ENCODE measurements around the gene SLC9A9. TPM values are rescaled to one million over a fixed set of nuclear protein-coding genes. Genes with fewer than 3 reads are reported as not detected.
"Not testable (repeated sequence)": the region's sequence is repeated elsewhere in the genome, so short reads cannot be mapped to it uniquely, and the experiment has no call there.

SLC9A9 gene
- polyA plus RNA-seq, 12 donors, result 9.4 to 16.5 (median 11.6) TPM; not detected in 1

DNA sequence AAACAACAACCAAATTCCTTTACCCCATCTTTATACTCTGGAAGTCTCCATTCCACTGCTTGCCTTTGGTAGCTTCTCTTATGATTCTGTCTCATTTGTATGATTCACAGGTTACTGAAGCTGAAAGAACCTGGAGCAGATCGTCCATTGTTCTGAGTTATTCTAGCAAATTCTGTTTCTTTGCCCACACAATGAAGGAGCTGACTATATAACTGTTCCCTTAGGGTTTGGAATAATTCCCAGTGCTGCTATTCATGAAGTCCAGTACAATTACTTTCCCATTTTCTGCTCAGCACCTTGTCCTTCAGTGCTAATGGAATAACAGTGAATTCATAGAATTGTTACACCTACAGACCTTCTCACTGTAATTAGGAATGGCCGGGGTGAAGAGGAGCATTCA lies 560.9 kb downstream of the SLC9A9 start:
- DNase-seq, result no peak

DNA sequence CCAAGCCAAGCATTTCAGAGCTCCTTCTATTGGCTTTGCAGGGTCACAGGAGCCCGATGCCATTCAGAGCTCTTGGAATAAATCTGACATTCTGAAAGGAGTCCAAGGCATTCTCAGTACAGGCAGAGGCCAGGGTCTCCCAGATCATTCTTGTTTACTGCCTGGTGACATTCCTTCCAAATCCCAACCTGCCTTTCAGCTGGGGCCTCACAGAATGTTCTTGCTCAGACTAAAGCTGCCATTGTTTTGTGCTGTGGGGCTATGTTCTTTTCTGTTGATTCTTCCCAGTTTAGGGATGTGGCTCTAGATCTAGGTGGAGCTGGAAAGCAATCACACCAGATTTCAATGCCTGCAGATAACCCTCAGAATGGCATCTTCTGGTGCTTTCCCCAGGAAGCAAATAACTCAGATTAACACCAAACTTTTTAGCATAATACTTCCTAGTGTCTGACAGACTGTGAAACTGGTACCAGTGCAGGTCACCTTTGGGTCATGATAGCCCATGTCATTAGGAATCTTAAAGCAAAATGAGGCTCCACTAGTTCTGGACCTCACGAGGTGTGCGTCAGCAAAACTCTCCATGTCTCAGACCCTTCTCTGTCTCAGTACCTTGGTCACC lies 561.8 kb downstream of the SLC9A9 start:
- no peak for DNase-seq

DNA sequence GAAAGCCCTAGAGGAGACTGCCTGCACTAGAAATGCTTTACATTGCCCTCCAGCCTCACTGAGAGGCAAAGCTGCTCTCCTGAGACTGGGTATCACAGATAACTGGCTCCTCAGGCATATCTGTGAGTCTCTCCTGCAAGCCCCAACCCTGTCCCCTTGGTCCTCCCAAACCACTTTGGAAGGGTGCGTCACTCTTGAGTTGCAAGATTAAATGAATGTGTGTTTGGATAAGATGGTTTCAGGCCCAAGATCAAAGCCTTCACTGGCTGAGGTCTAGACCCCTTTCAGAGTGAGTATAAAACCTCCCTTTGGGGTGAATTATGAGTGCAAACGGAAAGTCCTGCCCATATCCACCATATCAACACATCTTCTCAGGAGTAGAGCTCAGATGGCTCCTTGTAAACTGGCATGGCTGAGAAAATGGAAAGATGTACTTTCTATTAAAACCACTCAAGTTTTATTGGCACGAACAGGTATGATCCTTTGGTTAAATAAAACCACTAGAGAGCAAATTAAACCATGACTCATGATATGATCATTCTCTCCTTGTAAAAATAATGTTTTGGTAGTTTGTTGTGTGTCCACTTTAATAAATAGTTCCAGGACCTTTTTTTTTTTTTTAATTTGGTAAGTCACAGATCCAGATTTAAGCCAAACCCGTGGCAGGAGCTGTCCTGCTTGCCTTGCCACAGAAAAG lies 564.7 kb downstream of the SLC9A9 start:
- no peak for DNase-seq

DNA sequence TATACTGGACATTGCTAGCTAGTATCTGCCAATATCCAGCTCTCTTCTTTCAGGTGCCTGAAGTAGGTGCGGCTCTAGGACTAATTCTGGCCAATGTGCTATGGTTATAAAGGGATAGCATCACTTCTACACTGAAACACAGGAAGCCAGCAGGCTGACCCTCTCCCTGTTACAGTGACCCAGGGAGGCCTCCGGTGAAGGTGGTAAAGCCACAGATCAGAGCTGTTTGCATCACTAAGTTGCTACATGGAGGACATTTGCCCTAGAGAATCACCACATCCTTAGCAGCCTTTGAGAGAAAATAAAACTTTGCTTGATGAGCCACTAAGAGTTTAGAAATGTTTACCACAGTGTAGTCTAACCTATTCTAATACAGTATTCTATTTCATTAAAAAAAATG lies 567.3 kb downstream of the SLC9A9 start:
- DNase-seq, result no peak

DNA sequence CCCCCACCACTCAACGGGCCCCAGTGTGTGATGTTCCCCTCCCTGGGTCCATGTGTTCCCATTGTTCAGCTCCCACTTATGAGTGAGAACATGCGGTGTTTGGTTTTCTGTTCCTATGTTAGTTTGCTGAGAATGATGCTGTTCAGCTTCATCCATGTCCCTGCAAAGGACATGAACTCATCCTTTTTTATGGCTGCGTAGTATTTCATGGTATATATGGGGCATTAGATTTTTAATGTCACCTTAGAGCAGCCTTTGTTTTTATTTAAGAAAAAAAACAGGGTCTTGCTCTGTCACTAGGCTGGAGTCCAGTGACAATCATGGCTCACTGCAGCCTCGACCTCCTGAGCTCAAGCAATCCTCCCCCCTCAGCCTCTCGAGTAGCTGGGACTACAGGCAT lies 568.7 kb downstream of the SLC9A9 start:
- DNase-seq, result not testable (repeated sequence)

DNA sequence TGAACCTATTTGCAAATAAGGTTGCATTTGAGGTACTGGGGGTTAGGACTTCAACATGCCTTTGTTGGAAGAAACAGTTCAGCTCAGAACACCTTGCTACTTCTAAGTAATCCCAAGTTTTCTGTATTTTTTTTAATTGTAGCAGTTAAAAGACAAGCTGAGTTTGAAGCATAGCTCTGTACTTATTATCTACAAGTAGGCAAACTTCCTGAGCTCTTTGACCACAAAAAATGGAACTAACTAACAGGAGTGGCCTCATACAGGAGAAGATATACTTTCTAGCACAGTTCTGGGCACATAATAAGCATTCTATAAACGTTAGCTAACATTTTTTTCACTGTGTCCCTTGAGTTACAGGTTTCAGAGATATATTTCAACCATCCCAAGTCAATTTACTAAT lies 569.5 kb downstream of the SLC9A9 start:
- DNase-seq, result no peak

DNA sequence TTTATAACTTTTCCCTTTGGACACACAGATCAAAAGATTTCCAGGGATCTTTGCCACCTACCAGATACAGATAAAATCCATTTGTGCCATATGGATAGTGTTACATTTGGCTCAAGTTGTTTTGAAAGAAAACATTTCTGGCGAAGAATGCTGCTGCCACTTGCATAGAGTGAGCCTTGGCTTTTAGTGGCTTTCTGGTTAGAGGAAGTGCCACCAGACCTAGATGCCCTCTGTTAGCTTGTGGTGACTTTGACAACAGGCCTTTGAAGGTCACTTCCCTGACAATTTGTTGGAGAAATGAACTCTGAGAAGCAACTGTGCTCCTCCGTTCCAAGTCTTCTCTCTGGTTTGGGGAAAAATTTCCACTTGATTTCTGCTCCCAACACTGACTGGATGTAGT lies 570.7 kb downstream of the SLC9A9 start:
- no peak for DNase-seq

- DNase-seq, result no peak
Measured at GRCh38 chr3:143276592-143276991, 571.7 kb downstream of the SLC9A9 start.

DNA sequence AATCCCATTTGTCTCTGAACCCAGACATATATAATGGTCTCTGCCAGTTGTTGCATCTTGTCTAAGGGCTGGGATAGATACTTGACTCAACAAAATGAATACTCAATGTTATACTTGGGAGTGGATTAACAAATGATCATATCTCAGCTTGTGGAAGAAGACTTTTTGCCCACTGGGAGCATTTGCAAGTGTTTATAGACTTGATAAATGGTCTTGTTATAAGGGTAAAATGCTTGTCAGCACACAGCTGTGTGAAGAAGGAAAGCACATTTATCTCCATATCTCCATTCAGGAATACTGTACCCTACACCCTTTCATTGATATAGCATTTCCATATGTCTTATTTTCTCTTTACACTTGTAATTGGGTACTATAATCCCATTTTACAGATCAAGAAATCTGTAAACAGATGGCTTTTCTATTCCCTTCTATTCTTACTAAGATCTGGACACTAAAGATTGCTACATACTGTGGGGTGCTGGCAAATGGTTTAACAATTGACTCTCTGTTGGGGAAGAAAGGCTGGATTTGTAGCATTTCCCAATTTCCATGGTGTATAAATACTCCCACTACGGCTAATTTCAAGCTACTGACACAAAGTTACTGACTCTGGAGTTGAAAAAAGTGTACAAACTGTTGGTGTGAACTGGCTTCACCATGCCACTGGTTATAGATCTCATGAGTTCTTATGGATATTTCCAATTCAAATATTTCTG lies 574.1 kb downstream of the SLC9A9 start:
- no peak for DNase-seq

DNA sequence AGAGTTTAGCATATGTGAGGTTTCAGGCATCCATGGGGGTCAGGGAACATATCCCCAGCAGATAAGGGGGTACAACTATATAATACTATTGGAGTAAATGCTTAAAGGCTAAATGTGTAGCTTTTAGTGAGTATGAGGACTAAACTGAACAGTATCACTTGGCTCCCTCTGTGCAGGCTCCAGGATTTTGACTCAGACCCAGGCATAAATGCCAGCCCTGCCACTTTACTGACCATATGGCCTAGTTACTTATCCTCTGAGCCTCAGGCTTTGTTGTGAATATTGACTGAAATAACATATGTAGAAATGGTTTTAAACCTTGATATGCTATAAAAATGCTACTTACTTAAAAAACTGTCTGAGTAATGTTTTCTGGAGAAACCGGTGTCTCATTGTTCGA lies 577.1 kb downstream of the SLC9A9 start:
- DNase-seq, result no peak

- DNase-seq, result no peak
Measured at GRCh38 chr3:143269741-143270140, 578.5 kb downstream of the SLC9A9 start.

- DNase-seq, result no peak
Measured at GRCh38 chr3:143267989-143268388, 580.3 kb downstream of the SLC9A9 start.

GRCh38 chr3:143266927-143267326 lies 581.3 kb downstream of the SLC9A9 start:
- DNase-seq, result no peak

DNA sequence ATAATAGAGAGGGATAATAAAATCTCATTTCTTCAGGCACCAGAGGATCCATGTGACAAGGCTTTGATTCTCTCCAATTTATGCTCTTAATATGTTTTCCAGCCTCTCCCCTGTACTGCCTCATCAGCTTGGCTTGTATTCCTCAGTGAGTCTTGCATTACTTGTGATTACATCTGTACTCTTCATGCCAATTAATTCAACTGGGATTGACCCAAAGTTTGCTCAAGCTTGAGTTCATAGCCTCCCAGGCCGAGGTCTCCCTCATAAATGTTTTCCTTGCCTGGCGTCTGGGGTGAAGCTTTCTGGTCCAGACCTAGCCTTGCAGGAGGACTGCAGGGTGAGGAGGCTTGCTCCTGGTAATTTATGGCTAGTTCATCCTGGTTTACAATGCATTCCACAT lies 581.8 kb downstream of the SLC9A9 start:
- DNase-seq, result peak; percentile 70

- DNase-seq, result no peak
Measured at GRCh38 chr3:143265501-143266070, 582.7 kb downstream of the SLC9A9 start.

- no peak for DNase-seq
Measured at GRCh38 chr3:143263852-143264513, 584.3 kb downstream of the SLC9A9 start.

DNA sequence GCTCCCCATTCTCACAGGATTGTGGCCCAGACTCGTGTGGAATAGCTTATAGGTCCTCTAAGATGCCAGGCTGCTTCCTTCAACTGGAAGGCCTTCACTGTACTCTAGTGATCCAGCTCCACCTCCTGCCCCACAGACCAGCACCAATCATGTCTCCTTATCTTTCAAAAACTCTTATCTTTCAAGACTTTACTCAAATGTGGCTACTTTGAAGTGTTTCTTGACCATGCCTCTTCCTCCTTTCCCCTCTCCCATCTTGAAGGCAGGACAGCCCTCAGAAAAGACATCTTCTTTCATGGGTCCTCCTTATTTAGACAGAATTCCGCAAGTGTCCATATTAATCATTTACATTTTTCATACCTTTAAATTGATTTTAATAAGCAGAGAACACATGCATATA lies 586.4 kb downstream of the SLC9A9 start:
- DNase-seq, result no peak

DNA sequence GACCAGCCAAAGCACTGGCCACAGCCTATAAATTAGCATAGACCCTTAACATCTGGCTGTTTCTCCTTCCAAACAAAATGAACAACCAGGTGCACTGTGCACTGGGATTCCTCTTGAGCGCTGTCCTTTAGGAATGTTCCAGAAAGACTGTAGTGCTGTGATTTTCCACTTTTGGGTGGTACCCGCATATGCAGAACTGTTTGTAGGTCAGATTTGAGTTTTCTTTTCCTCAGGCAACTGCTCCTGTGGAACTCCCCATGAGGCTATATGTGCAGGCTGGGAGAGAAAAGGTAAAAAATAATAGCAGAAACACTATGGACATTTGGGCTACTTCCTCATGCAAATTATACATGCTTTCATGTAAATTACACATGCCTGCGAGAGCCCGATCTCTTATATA lies 589.6 kb downstream of the SLC9A9 start:
- DNase-seq, result no peak

- no peak for DNase-seq
Measured at GRCh38 chr3:143256416-143256815, 591.9 kb downstream of the SLC9A9 start.

- no peak for DNase-seq
Measured at GRCh38 chr3:143255739-143256138, 592.5 kb downstream of the SLC9A9 start.

DNA sequence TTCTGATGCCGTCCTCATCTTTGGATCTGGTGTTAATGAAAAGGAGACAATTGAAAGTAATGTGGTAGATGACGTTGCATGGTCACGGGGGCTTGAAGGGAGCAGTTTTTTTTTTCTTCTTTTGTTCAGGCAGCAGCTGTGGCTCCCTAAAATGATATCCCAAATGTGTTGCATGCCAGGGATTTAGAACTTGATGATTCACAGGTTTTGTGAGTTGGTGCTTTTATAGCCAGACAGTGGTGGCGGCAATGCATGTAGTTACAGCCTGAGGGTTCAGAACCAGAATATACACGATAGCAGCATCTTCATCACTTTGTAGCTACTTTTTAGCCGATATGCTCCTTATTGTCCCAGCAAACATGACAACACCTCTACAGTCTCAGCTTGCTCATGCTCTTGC lies 595.3 kb downstream of the SLC9A9 start:
- no peak for DNase-seq

DNA sequence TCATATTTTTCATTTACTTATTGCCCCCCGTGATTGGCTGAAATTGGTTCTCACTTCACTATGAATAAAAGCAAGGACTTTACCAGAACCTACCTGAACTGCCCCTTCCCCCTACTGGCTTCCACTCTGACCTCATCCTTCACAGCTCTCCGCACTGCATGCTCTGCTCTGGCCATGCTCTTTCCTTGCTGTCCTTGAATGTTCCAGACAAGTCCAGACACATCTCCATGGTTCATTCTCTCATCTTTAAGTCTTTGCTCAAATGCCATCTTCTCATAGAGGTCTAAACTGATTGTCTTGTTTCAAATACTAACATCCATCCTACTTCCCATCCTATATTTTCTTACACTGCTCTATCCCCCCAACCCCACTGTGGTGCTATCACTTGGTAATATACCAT lies 599.3 kb downstream of the SLC9A9 start:
- DNase-seq, result no peak

Measured in muscle of arm (tissue), 12 donors.